Retinal pigment epithelial cell (primary cell): ENCODE data around the gene ERBB4.

Experiments
- DNase-seq: peaks from one replicate; pipeline ENCODE4 v3.0.0-alpha.2; 2010; ENCODE audit warnings: low read depth
- H3K4me3 ChIP-seq: 2 replicates; pipeline ENCODE4 v1.5.1; 2011; ENCODE audit warnings: mild to moderate bottlenecking, low read length, control low read depth, moderate library complexity
- TF ChIP-seq, protein P1 (sequence below): conservative IDR thresholded peaks from 2 replicates; pipeline ENCODE4 v1.5.1; 2011; ENCODE audit warnings: low read depth, low read length, control low read depth, inconsistent platforms

ERBB4 gene

GRCh38 chr2:211688196-211688595 is 850.4 kb downstream of the ERBB4 start:
- H3K4me3 ChIP-seq: no peak overlapping the region
- TF ChIP-seq, protein P1, sequence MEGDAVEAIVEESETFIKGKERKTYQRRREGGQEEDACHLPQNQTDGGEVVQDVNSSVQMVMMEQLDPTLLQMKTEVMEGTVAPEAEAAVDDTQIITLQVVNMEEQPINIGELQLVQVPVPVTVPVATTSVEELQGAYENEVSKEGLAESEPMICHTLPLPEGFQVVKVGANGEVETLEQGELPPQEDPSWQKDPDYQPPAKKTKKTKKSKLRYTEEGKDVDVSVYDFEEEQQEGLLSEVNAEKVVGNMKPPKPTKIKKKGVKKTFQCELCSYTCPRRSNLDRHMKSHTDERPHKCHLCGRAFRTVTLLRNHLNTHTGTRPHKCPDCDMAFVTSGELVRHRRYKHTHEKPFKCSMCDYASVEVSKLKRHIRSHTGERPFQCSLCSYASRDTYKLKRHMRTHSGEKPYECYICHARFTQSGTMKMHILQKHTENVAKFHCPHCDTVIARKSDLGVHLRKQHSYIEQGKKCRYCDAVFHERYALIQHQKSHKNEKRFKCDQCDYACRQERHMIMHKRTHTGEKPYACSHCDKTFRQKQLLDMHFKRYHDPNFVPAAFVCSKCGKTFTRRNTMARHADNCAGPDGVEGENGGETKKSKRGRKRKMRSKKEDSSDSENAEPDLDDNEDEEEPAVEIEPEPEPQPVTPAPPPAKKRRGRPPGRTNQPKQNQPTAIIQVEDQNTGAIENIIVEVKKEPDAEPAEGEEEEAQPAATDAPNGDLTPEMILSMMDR: no peak
- DNase-seq: peak; percentile 8

GRCh38 chr2:211674715-211675114 is 863.9 kb downstream of the ERBB4 start:
- TF ChIP-seq, protein P1: no peak
- no peak for DNase-seq
- H3K4me3 ChIP-seq: no peak overlapping the region

DNA sequence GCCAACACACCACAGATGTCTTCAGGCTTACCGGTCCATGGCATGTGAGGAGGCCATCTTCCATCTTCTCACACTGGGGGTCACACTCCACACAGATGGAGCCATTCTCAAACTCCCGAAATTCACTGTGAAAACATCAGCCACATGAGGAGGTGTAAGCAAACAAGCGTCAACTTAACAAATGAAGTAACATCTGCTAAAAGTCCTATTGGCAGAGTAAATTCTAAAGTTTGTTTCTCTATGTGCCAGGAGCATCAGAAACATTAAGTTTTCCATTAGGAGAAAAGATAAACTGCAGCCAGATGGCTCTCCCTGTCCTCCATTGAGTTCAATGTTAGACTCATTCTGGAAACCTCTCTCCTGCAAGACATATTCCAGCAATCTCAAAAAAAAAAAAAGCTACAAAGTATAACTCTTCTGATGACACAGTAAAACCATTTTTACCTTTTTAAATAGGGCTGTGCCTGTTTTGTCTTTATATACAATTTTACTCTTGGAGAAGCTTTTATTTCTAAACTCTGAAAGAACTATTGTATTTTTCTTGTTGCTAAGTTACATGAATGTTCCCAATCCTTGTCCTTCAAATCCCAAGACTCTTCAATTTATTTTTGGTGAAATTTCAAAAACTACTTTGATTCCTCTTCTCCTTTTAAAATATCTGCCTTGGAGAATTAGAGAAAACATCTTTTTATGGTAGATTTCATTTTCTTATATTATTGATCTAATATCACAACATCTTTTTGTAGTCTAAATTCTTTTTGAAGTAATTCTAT is 865.3 kb downstream of the ERBB4 start:
- no peak overlapping the region for H3K4me3 ChIP-seq
- no peak for DNase-seq
- TF ChIP-seq, protein P1: no peak

DNA sequence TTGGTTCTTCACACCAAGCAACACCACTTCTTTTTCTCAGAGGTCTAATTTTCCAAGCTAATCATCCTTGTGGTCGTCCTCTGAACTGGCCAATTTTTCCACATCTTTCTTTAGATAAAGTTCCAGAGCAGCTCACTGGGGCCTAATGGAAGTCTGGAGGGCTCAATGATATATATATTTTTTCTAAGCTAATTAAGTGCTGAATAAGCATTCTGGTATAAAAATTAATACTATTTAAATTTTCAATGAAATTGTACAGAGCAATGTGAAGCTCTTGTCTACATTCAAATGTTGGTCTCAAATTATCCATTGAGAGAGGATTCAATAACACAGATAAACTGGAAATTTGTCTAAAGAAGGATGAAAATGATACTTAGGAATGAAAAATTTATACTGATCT is 866.6 kb downstream of the ERBB4 start:
- DNase-seq: no peak
- no peak overlapping the region for H3K4me3 ChIP-seq
- TF ChIP-seq, protein P1: no peak

- no peak overlapping the region for H3K4me3 ChIP-seq
- TF ChIP-seq, protein P1: no peak
- no peak for DNase-seq
Measured at GRCh38 chr2:211665299-211665698, 873.3 kb downstream of the ERBB4 start.

- DNase-seq: no peak
- TF ChIP-seq, protein P1: no peak
- no peak overlapping the region for H3K4me3 ChIP-seq
Measured at GRCh38 chr2:211664321-211664720, 874.3 kb downstream of the ERBB4 start.

DNA sequence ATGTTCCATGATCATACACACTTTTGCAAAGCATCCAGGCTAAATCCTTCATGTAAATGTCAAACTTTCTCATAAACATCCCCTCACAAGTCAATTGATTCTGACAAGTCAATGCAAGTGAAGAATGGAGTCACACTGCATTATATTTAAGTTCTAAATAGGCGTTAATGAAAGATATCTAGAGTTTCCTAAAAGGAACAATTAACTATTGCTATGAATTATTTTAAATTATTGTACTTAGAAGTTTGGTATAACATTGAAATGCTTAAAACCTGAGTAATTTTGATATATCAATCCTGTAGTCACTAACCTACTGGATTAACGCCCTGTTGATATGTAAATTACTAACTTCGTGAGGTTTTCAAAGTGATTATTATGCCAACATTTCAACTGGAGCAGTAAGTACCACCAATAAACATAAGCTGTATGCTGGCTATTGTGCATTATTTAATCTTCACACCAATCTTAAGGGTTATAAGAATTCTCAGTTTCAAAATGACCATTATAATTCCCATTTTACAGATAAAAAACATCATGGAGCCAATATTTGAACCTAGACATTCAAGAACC is 884.3 kb downstream of the ERBB4 start:
- TF ChIP-seq, protein P1: no peak
- no peak overlapping the region for H3K4me3 ChIP-seq
- no peak for DNase-seq
